Heart right ventricle (tissue), 16 donors: Measurements from ENCODE around the gene KRTAP15-1. TPM values are rescaled to one million over a fixed set of nuclear protein-coding genes. Genes with fewer than 3 reads are reported as not detected.

ENCODE experiments used
- ATAC-seq, 8 donors: fragments of 200-7000 bp; cut with Tn5 transposase; one replicate each; pipeline ENCODE4 v1.9.1; 2020; ENCODE audit warnings: mild to moderate bottlenecking in 8 of 8, moderate library complexity in 8 of 8, moderate number of reproducible peaks in 1 of 8
- DNase-seq, 2 donors: peaks; one replicate each; pipeline ENCODE4 v3.0.0-alpha.2; 2020
- H3K27ac ChIP-seq, 10 donors: fragments of 200-600 bp; sonication (generic) in 2 of 10; one replicate each; pipeline versions ENCODE4 v1.5.0 to v1.8.0; 2020 to 2022; ENCODE audit warnings: mild to moderate bottlenecking in 3 of 10
- H3K27me3 ChIP-seq, 7 donors: fragments of 200-600 bp; one replicate each; pipeline ENCODE4 v1.8.0; 2021 to 2022; ENCODE audit warnings: mild to moderate bottlenecking in 2 of 7
- H3K36me3 ChIP-seq, 9 donors: fragments of 200-600 bp; sonication (generic) in 1 of 9; one replicate each; pipeline versions ENCODE4 v1.5.0 to v1.8.0; 2020 to 2022; ENCODE audit warnings: mild to moderate bottlenecking in 2 of 9
- H3K4me1 ChIP-seq, 9 donors: fragments of 200-600 bp; sonication (generic) in 1 of 9; one replicate each; pipeline versions ENCODE4 v1.5.0 to v1.8.0; 2020 to 2022; ENCODE audit warnings: mild to moderate bottlenecking in 4 of 9
- H3K4me3 ChIP-seq, 10 donors: fragments of 200-600 bp; sonication (generic) in 2 of 10; one replicate each; pipeline versions ENCODE4 v1.5.0 to v1.8.0; 2020 to 2022; ENCODE audit warnings: mild to moderate bottlenecking in 7 of 10, moderate library complexity in 2 of 10
- H3K9me3 ChIP-seq, 11 donors: fragments of 200-600 bp in 10 of 11; sonication (generic) in 2 of 11; one replicate each; pipeline versions ENCODE4 v1.5.0 to v1.8.0; 2013 to 2022; ENCODE audit warnings: mild to moderate bottlenecking in 2 of 11, control low read depth in 1 of 11, moderate library complexity in 1 of 11
- WGBS, 2 donors: extraction: QIAGEN DNeasy Blood & Tissue Kit; methylation state at CpG; one replicate each; pipeline ENCODE4 v1.1.7; 2013; ENCODE audit warnings: inconsistent platforms in 1 of 2; 5-methylcytosine and 5-hydroxymethylcytosine counted together
- intact Hi-C, 10 donors: fragments of 100-400 bp; cut with DNase I; formaldehyde crosslinking; loops; one replicate each; pipeline versions ENCODE4 v1.11.1 to v1.14.2; 2022
- polyA plus RNA-seq, 2 donors: library from polyadenylated mRNA; stranded (reverse); fragments of 200-250 nt; gene quantifications; one replicate each; pipeline ENCODE4 v1.2.3, GENCODE V29; 2013
- total RNA-seq, 10 donors: library from RNA; stranded (reverse); fragmentation: NEBNext Ultra II Directional in 3 of 10; extraction: Animal tissue kit (Norgen Biotek cat#: 25700) in 3 of 10; gene quantifications; one replicate each; pipeline versions ENCODE4 v1.2.1 to v1.2.4, GENCODE V29; 2021 to 2023
- TF ChIP-seq, protein P1 (sequence below), 9 donors: fragments of 200-600 bp; sonication (generic) in 2 of 9; IDR thresholded peaks; one replicate each; pipeline versions ENCODE4 v1.5.0 to v1.8.0; 2021 to 2022; ENCODE audit warnings: antibody characterized with exemption in 9 of 9, mild to moderate bottlenecking in 5 of 9, moderate library complexity in 1 of 9
- donor health status: Arrhythmogenic right ventricular cardiomyopathy.
- donor health status: ischemic (EF 13 %, LVEDD 7.1; RV severe dilation, severe dysfunction).
- donor health status: healthy with polysubstance abuse.
- donor health status: DM: no; HTN: yes; CAD: no.
- donor health status: DM: no; HTN: no; CAD: no.
- donor health status: ischemic (EF 25% LVEDD 6.9; RV normal size, moderate dysfunction).
- donor health status: ischemic (EF 25% LVEDD 5.7; RV mildly dilated, moderate dysfunction).
- donor health status: healthy.
- donor health status: DM: yes; HTN: yes; CAD: no.
- donor health status: Ischemic cardiomyopathy.
- donor health status: ischemic (EF 35%, LVEDD 5.7; RV mildly dilated, moderate dysfunction).
- donor health status: nonischemic (EF 11% LVEDD 7.7; RV severe dilation, severe dysfunction).
- donor health status: DM: yes; HTN: yes; CAD: no.
- donor health status: PGD.
- donor health status: ischemic (EF 29% LVEDD 5.4; RV normal size, mild dysfunction).
- donor health status: nonischemic (EF 23%, LVEDD 6.1; RV moderate dilation, normal function).

Gene KRTAP15-1
- total and polyA plus RNA-seq, 12 donors = not detected

DNA sequence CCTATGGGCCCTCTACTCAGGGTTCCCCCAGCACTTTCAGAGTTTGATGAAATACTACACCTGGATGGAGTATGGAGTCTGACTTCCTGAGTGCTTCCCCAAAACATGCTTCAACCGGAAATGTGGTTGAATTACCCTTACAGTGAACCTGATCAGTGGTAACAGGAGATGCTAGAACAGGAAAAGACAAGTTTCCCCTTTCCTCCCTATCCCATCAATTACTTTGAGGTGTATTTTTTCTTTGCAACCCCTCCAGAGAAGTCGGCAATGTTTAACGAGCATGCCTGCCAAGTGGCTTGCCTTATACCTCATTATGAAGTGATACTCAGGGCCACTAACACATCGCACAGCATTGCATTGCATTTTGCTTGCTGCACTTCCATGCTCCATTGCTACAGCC lies 7.0 kb downstream of the KRTAP15-1 start:
- ATAC-seq (no peak), DNase-seq (no peak)
- Histone ChIP-seq H3K27me3 (no peaks in the 10 kb centered on the region), H3K27ac (no peak overlapping the region), H3K4me1 (no peaks in the 10 kb centered on the region), H3K9me3 (no peaks in the 10 kb centered on the region), H3K4me3 (no peak overlapping the region), H3K36me3 (no peaks in the 10 kb centered on the region)
- 53 to 63% methylated on average over 4 of the region's 4 CpGs for WGBS, 2 donors
- intact Hi-C loops = loop anchor here in 3 of 10 donors (10.0 kb wide), 2 partner anchors 288 to 638 kb away; no protein-coding TSS in a partner anchor
- TF ChIP-seq, protein P1, sequence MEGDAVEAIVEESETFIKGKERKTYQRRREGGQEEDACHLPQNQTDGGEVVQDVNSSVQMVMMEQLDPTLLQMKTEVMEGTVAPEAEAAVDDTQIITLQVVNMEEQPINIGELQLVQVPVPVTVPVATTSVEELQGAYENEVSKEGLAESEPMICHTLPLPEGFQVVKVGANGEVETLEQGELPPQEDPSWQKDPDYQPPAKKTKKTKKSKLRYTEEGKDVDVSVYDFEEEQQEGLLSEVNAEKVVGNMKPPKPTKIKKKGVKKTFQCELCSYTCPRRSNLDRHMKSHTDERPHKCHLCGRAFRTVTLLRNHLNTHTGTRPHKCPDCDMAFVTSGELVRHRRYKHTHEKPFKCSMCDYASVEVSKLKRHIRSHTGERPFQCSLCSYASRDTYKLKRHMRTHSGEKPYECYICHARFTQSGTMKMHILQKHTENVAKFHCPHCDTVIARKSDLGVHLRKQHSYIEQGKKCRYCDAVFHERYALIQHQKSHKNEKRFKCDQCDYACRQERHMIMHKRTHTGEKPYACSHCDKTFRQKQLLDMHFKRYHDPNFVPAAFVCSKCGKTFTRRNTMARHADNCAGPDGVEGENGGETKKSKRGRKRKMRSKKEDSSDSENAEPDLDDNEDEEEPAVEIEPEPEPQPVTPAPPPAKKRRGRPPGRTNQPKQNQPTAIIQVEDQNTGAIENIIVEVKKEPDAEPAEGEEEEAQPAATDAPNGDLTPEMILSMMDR (IDR thresholded peaks at IDR 0.05) = no peak

DNA sequence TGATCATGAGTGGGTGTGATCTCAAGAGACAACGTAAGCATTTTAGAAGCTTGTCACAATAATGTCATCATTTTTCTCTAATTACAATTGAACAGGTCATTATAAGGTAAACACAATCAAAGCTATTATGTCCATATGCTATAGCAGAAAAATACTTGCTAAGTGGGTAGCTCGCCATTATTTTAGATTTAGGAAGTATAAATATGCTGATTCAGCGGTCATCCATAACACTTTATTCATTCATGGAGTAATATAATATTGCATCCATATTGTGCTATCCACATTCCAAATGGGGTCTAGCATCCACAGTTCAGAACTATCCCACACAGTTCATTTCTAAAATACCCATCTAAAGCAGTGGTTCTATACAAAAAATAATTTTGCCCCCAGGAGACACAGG lies 8.4 kb downstream of the KRTAP15-1 start:
- WGBS, 2 donors = 90 to 91% methylated on average over 3 of the region's 3 CpGs
- no peaks in the 10 kb centered on the region for H3K9me3 ChIP-seq
- no peak overlapping the region for H3K27ac ChIP-seq
- no peaks in the 10 kb centered on the region for H3K27me3 ChIP-seq
- TF ChIP-seq, protein P1 (IDR thresholded peaks at IDR 0.05) = no peak
- no peaks in the 10 kb centered on the region for H3K36me3 ChIP-seq
- DNase-seq = no peak
- H3K4me3 ChIP-seq = no peak overlapping the region
- no peaks in the 10 kb centered on the region for H3K4me1 ChIP-seq
- no peak for ATAC-seq
- intact Hi-C loops = loop anchor here in 3 of 10 donors (10.0 kb wide), 2 partner anchors 286 to 636 kb away; no protein-coding TSS in a partner anchor

DNA sequence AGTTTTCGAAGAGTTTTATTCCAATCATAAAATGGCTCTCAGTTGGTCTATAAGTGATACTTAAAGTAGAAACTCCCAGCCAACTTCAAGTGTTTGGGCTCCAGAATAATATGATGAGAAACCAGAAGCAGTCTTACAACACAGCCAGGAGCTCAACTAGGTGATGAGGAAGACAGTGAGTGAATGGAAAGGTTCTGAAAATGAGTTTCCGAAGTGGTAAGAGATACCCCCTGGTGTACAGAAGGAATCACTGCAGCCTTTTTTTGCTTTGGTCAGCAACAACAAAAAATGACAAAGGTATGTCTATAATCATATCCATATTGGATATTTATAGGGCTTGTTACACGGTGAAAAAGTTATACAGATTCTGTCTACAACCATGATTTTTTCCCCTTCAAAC lies 23.6 kb downstream of the KRTAP15-1 start:
- H3K36me3 ChIP-seq = no peaks in the 10 kb centered on the region
- H3K27ac ChIP-seq = no peak overlapping the region
- TF ChIP-seq, protein P1 (IDR thresholded peaks at IDR 0.05) = peak in 5 of 9 donors; percentile 15 to 52 (median 34)
- no peaks in the 10 kb centered on the region for H3K9me3 ChIP-seq
- ATAC-seq = no peak
- 48 to 55% methylated on average over 3 of the region's 3 CpGs for WGBS, 2 donors
- intact Hi-C loops = no loop called here
- no peaks in the 10 kb centered on the region for H3K4me1 ChIP-seq
- no peak overlapping the region for H3K4me3 ChIP-seq
- DNase-seq = no peak
- H3K27me3 ChIP-seq = no peaks in the 10 kb centered on the region

DNA sequence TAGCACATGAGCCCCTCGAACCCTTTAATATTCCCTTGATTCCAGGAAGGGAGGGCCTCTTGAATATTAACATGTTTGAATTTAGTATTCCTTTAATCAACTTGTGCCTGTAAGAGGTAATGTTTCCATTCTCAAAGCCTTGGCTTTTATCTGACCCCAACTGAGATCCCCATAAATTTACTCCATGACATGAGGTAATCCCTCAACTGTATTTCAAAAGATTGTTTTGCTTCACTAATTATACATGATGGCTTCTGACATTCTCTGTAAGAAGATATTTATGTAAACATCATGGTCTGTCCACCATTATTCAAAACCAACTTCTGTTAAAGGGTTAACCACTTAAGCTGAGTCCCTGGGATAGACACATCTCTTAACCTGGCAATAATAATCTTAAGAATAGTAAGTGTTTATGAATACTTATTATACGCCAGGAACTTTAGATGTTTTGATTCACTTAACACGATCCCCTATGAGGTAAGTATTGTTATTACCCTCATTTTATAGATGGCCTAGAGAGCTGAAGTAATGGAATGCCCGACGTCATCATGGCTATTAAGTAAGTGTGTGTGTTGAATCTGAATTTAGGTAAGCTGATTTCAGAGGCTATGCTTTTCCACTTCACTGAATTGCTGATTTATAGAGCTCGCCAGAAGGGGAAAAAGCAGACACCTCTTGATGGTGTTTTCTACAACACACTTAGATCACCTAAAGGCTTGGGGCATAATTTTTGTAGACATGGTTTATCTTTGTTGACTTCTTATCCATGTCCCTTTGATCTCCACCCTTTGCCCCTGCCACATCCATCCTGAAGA lies 29.0 kb downstream of the KRTAP15-1 start:
- no peak overlapping the region for H3K27ac ChIP-seq
- no peak for DNase-seq
- no peak for ATAC-seq
- no peaks in the 10 kb centered on the region for H3K36me3 ChIP-seq
- 77 to 81% methylated on average over 6 of the region's 6 CpGs for WGBS, 2 donors
- H3K9me3 ChIP-seq = no peaks in the 10 kb centered on the region
- TF ChIP-seq, protein P1 (IDR thresholded peaks at IDR 0.05) = no peak
- intact Hi-C loops = no loop called here
- no peak overlapping the region for H3K4me3 ChIP-seq
- no peaks in the 10 kb centered on the region for H3K4me1 ChIP-seq
- H3K27me3 ChIP-seq = no peaks in the 10 kb centered on the region
